ENCODE results near the gene CXCL3. TPM values are rescaled to one million over a fixed set of nuclear protein-coding genes. Genes with fewer than 3 reads are reported as not detected.

Gene CXCL3
- total and polyA plus RNA-seq, 10 of the 15 experiments (the other 5 are each of a cell fraction or from before 2014, with no cell fraction given) = not detected

- no peaks in the 10 kb centered on the region for H4K20me1 ChIP-seq (ENCODE audit: control insufficient read depth, insufficient read depth)
- SMC1A ChIA-PET (ENCODE audit: uncharacterized antibody, unreplicated experiment) = no interaction called here
- DNase-seq (ENCODE audit: low read depth, low spot score) (no peak), FAIRE-seq (no peak), ATAC-seq (no peak)
- TF ChIP-seq MYC (IDR thresholded peaks at IDR 0.05; ENCODE audit: insufficient read depth, insufficient read length, insufficient replicate concordance, low read length, severe bottlenecking) (no peak), FOXK2 (IDR thresholded peaks at IDR 0.05) (no peak), STAT1 (conservative IDR thresholded peaks at IDR 0.05) (no peak), REST (IDR thresholded peaks at IDR 0.05; ENCODE audit: low read depth, low read length) (no peak), ZNF592 (IDR thresholded peaks at IDR 0.05) (no peak), NFYB (IDR thresholded peaks at IDR 0.05; ENCODE audit: insufficient read depth, low read depth, low read length) (no peak), POU2F2 (IDR thresholded peaks at IDR 0.05; ENCODE audit: borderline replicate concordance, low read depth, low read length) (no peak), RCOR1 (conservative IDR thresholded peaks at IDR 0.05; ENCODE audit: low read depth, low read length) (no peak), NFXL1 (IDR thresholded peaks at IDR 0.05; ENCODE audit: borderline replicate concordance) (no peak), SUZ12 (IDR thresholded peaks at IDR 0.05; ENCODE audit: unreplicated experiment) (no peak), SRF (IDR thresholded peaks at IDR 0.05; ENCODE audit: low read depth in 2 of 2, low read length in 2 of 2) (no peak), E2F8 (IDR thresholded peaks at IDR 0.05; ENCODE audit: low read depth, partially characterized antibody) (no peak), CREB1 (IDR thresholded peaks at IDR 0.05; ENCODE audit: low read depth) (no peak)
- H3K9me3 ChIP-seq (replicated peaks; ENCODE audit: control insufficient read depth, insufficient read depth, low read length) = no peaks in the 10 kb centered on the region
- CTCF ChIA-PET = interaction anchor here (0.7 to 1.8 kb wide), 2 partner anchors 192 to 307 kb away, joined by 3 to 4 read pairs; no protein-coding TSS in a partner anchor
- no peak overlapping the region for H3K4me3 ChIP-seq
- in situ Hi-C loops (cut with MboI) = no loop called here
- peak overlapping the region; percentile 87 for H3K4me2 ChIP-seq (ENCODE audit: control insufficient read depth, insufficient read depth)
- RAD21 ChIA-PET (ENCODE audit: unreplicated experiment) = no interaction called here
- H3K4me1 ChIP-seq (ENCODE audit: control insufficient read depth, insufficient read depth, low read length) = peaks cover 3% of the 10 kb centered on the region; the same call in 1 of the 2 replicates
- H2AFZ ChIP-seq (ENCODE audit: control insufficient read depth, low read depth, low read length) = peak overlapping the region; percentile 29
- H3K79me2 ChIP-seq (ENCODE audit: control insufficient read depth, insufficient read depth, low read length) = no peaks in the 10 kb centered on the region
- WGBS (ENCODE audit: insufficient coverage, insufficient replicate concordance, low lambda C conversion rate, missing lambda C conversion rate) = 20% methylated on average over 17 of the region's 17 CpGs
- H3K9ac ChIP-seq (ENCODE audit: control insufficient read depth, insufficient read depth, low read length) = no peak overlapping the region
- no TSS peak for BruUV-seq (replicated peaks)
- H3K27ac ChIP-seq (ENCODE audit: control insufficient read depth, insufficient read depth) = no peak overlapping the region
- no peaks in the 10 kb centered on the region for H3K36me3 ChIP-seq (ENCODE audit: control insufficient read depth in 2 of 2, insufficient read depth in 2 of 2, low read length in 1 of 2)
- peaks cover 3 to 8% of the 10 kb centered on the region in 2 experiments for H3K27me3 ChIP-seq (replicated peaks in 1 of 2; ENCODE audit: control insufficient read depth in 2 of 2, insufficient read depth in 2 of 2, low read length in 1 of 2)
- POLR2A ChIA-PET = no interaction called here
- intact Hi-C loops (cut with micrococcal nuclease; ENCODE audit: unreplicated experiment) = loop anchor here (10.0 kb wide), 1 partner anchor 373 kb away; no protein-coding TSS in a partner anchor
These were observed 434 bp downstream of the CXCL3 start for GRCh38 chr4:74038086-74038424.
